Heart right ventricle (tissue), 16 donors: ENCODE results near the gene APPL2. TPM values are rescaled to one million over a fixed set of nuclear protein-coding genes. Genes with fewer than 3 reads are reported as not detected.

Experiments used
- ATAC-seq, 8 donors: fragments of 200-7000 bp; cut with Tn5 transposase; one replicate each; pipeline ENCODE4 v1.9.1; 2020; ENCODE audit warnings: mild to moderate bottlenecking in 8 of 8, moderate library complexity in 8 of 8, moderate number of reproducible peaks in 1 of 8
- DNase-seq, 2 donors: peaks; one replicate each; pipeline ENCODE4 v3.0.0-alpha.2; 2020
- H3K27ac ChIP-seq, 10 donors: fragments of 200-600 bp; sonication (generic) in 2 of 10; one replicate each; pipeline versions ENCODE4 v1.5.0 to v1.8.0; 2020 to 2022; ENCODE audit warnings: mild to moderate bottlenecking in 3 of 10
- H3K27me3 ChIP-seq, 7 donors: fragments of 200-600 bp; one replicate each; pipeline ENCODE4 v1.8.0; 2021 to 2022; ENCODE audit warnings: mild to moderate bottlenecking in 2 of 7
- H3K36me3 ChIP-seq, 9 donors: fragments of 200-600 bp; sonication (generic) in 1 of 9; one replicate each; pipeline versions ENCODE4 v1.5.0 to v1.8.0; 2020 to 2022; ENCODE audit warnings: mild to moderate bottlenecking in 2 of 9
- H3K4me1 ChIP-seq, 9 donors: fragments of 200-600 bp; sonication (generic) in 1 of 9; one replicate each; pipeline versions ENCODE4 v1.5.0 to v1.8.0; 2020 to 2022; ENCODE audit warnings: mild to moderate bottlenecking in 4 of 9
- H3K4me3 ChIP-seq, 10 donors: fragments of 200-600 bp; sonication (generic) in 2 of 10; one replicate each; pipeline versions ENCODE4 v1.5.0 to v1.8.0; 2020 to 2022; ENCODE audit warnings: mild to moderate bottlenecking in 7 of 10, moderate library complexity in 2 of 10
- H3K9me3 ChIP-seq, 11 donors: fragments of 200-600 bp in 10 of 11; sonication (generic) in 2 of 11; one replicate each; pipeline versions ENCODE4 v1.5.0 to v1.8.0; 2013 to 2022; ENCODE audit warnings: mild to moderate bottlenecking in 2 of 11, control low read depth in 1 of 11, moderate library complexity in 1 of 11
- WGBS, 2 donors: extraction: QIAGEN DNeasy Blood & Tissue Kit; methylation state at CpG; one replicate each; pipeline ENCODE4 v1.1.7; 2013; ENCODE audit warnings: inconsistent platforms in 1 of 2; 5-methylcytosine and 5-hydroxymethylcytosine counted together
- intact Hi-C, 10 donors: fragments of 100-400 bp; cut with DNase I; formaldehyde crosslinking; loops; one replicate each; pipeline versions ENCODE4 v1.11.1 to v1.14.2; 2022
- polyA plus RNA-seq, 2 donors: library from polyadenylated mRNA; stranded (reverse); fragments of 200-250 nt; gene quantifications; one replicate each; pipeline ENCODE4 v1.2.3, GENCODE V29; 2013
- total RNA-seq, 10 donors: library from RNA; stranded (reverse); fragmentation: NEBNext Ultra II Directional in 3 of 10; extraction: Animal tissue kit (Norgen Biotek cat#: 25700) in 3 of 10; gene quantifications; one replicate each; pipeline versions ENCODE4 v1.2.1 to v1.2.4, GENCODE V29; 2021 to 2023
- TF ChIP-seq, protein P1 (sequence below), 9 donors: fragments of 200-600 bp; sonication (generic) in 2 of 9; IDR thresholded peaks; one replicate each; pipeline versions ENCODE4 v1.5.0 to v1.8.0; 2021 to 2022; ENCODE audit warnings: antibody characterized with exemption in 9 of 9, mild to moderate bottlenecking in 5 of 9, moderate library complexity in 1 of 9
- donor health status: Arrhythmogenic right ventricular cardiomyopathy.
- donor health status: ischemic (EF 13 %, LVEDD 7.1; RV severe dilation, severe dysfunction).
- donor health status: healthy with polysubstance abuse.
- donor health status: DM: no; HTN: yes; CAD: no.
- donor health status: DM: no; HTN: no; CAD: no.
- donor health status: ischemic (EF 25% LVEDD 6.9; RV normal size, moderate dysfunction).
- donor health status: ischemic (EF 25% LVEDD 5.7; RV mildly dilated, moderate dysfunction).
- donor health status: healthy.
- donor health status: DM: yes; HTN: yes; CAD: no.
- donor health status: Ischemic cardiomyopathy.
- donor health status: ischemic (EF 35%, LVEDD 5.7; RV mildly dilated, moderate dysfunction).
- donor health status: nonischemic (EF 11% LVEDD 7.7; RV severe dilation, severe dysfunction).
- donor health status: DM: yes; HTN: yes; CAD: no.
- donor health status: PGD.
- donor health status: ischemic (EF 29% LVEDD 5.4; RV normal size, mild dysfunction).
- donor health status: nonischemic (EF 23%, LVEDD 6.1; RV moderate dilation, normal function).

The APPL2 gene
- total and polyA plus RNA-seq, 12 donors: 8.4 to 28.9 (median 19.0) TPM

DNA sequence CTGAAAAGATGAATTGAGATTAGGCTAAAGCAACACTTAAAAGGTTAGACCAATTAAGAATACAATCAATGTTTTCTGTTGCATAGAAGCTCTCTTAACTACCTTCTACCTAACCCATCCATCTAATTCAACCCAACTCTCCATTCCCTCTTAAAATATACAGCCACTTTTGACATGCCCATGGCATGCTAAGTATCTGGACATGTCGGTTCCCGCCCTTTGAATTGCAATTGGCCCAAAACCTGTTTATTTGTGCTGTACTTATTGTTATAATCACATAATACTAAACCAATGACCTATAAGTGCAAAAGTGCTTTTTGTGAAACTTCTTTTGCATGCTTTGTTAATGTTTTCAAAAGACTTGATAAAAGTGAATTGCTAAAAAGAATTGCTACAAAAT lies 37.6 kb upstream of the APPL2 start:
- H3K4me3 ChIP-seq: no peak overlapping the region
- TF ChIP-seq, protein P1, sequence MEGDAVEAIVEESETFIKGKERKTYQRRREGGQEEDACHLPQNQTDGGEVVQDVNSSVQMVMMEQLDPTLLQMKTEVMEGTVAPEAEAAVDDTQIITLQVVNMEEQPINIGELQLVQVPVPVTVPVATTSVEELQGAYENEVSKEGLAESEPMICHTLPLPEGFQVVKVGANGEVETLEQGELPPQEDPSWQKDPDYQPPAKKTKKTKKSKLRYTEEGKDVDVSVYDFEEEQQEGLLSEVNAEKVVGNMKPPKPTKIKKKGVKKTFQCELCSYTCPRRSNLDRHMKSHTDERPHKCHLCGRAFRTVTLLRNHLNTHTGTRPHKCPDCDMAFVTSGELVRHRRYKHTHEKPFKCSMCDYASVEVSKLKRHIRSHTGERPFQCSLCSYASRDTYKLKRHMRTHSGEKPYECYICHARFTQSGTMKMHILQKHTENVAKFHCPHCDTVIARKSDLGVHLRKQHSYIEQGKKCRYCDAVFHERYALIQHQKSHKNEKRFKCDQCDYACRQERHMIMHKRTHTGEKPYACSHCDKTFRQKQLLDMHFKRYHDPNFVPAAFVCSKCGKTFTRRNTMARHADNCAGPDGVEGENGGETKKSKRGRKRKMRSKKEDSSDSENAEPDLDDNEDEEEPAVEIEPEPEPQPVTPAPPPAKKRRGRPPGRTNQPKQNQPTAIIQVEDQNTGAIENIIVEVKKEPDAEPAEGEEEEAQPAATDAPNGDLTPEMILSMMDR (IDR thresholded peaks at IDR 0.05): no peak
- H3K27ac ChIP-seq: no peak overlapping the region
- no peaks in the 10 kb centered on the region for H3K9me3 ChIP-seq
- ATAC-seq (no peak), DNase-seq (no peak)
- H3K27me3 ChIP-seq: no peaks in the 10 kb centered on the region
- WGBS, 2 donors: 88 to 94% methylated on average over 2 of the region's 2 CpGs
- no peaks in the 10 kb centered on the region for H3K36me3 ChIP-seq
- intact Hi-C loops: no loop called here
- no peaks in the 10 kb centered on the region for H3K4me1 ChIP-seq

DNA sequence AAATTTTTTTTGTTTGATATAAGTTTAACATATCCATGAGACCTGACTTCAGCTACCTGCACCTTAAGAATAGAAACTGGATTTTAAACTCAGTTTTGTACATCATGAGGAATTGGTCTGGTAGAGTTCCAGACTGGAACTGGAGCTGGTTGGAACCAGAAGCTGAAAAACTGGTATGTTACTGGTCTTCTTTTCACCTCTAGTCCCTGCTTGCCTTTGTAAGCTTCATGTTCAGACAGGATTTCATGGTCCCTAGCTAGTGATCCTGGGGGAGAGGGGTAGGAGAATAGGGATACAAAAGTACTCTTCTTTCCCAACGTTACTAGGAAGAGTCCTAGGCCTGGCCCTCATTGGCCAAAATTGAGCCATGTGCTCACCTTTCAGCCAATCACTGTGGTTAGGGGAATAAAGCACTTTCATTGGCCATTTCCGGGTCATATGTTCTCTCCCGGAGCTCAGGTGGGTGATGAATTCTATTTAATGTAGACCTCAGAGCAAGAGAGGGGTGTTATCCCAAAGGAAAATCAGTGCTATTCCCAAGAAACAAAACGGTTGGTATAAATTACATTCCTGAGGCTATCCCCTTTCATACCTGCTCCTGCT lies 36.9 kb upstream of the APPL2 start:
- DNase-seq (no peak), ATAC-seq (no peak)
- Histone ChIP-seq H3K27me3 (no peaks in the 10 kb centered on the region), H3K4me3 (no peak overlapping the region), H3K9me3 (no peaks in the 10 kb centered on the region), H3K36me3 (no peaks in the 10 kb centered on the region), H3K4me1 (no peaks in the 10 kb centered on the region), H3K27ac (no peak overlapping the region)
- TF ChIP-seq, protein P1 (IDR thresholded peaks at IDR 0.05): no peak
- 89% methylated on average over 4 of the region's 4 CpGs for WGBS, 2 donors
- intact Hi-C loops: no loop called here

DNA sequence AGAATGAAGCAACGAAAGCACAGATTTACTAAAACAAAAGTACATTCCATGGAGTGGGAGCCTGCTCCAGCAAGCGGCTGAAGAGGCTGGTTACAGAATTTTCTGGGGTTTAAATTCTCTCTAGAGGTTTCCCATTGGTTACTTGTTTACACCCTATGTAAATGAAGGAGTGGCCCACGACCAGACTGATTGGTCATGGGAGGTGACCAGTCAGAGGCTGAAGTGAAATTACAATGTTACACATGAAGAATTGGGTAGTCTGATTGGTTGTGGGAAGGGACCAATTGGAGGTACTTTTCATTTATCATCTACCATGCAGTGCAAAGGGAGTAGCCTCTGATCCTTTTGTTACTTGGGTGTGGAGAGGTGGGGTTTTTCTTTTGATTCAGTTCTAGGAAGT lies 36.2 kb upstream of the APPL2 start:
- Histone ChIP-seq H3K4me1 (no peaks in the 10 kb centered on the region), H3K36me3 (no peaks in the 10 kb centered on the region), H3K27me3 (no peaks in the 10 kb centered on the region), H3K4me3 (no peak overlapping the region), H3K9me3 (no peaks in the 10 kb centered on the region), H3K27ac (no peak overlapping the region)
- WGBS, 2 donors: 74 to 77% methylated on average over 3 of the region's 3 CpGs
- TF ChIP-seq, protein P1 (IDR thresholded peaks at IDR 0.05): no peak
- no peak for DNase-seq
- ATAC-seq: no peak
- intact Hi-C loops: no loop called here

DNA sequence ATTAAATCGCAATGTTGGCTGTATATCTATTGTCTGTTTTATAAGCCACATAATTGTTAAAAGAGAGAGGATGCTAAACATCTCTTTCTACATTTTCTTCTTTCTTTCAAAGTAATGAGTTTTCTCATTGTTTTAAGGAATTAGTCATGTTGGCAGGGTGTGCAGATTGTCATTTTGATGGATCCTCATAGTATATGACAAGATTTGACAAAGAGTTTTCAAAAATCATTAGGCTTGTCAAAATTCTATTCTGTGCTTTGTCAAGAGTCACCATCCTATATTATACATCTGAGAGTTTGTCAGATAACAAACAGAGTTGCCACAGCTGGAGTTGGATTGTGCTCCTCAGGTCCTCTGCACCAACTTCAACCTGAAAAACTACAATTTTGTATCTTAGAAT lies 35.4 kb upstream of the APPL2 start:
- H3K36me3 ChIP-seq: no peaks in the 10 kb centered on the region
- H3K9me3 ChIP-seq: no peaks in the 10 kb centered on the region
- H3K27me3 ChIP-seq: no peaks in the 10 kb centered on the region
- WGBS, 2 donors: 72 to 92% methylated on average over 1 of the region's 1 CpG
- no peaks in the 10 kb centered on the region for H3K4me1 ChIP-seq
- intact Hi-C loops: no loop called here
- TF ChIP-seq, protein P1 (IDR thresholded peaks at IDR 0.05): no peak
- H3K27ac ChIP-seq: no peak overlapping the region
- no peak overlapping the region for H3K4me3 ChIP-seq
- ATAC-seq (no peak), DNase-seq (no peak)
